ENCODE data around the gene PHF19.
A peak's percentile ranks its signal among the peaks of the same experiment; 100 is the strongest.

Gene PHF19

GRCh38 chr9:120873512-120873911, 3.5 kb downstream of the PHF19 start:
- no peak for DNase-seq (ENCODE audit: low read depth, low spot score)

GRCh38 chr9:120872791-120873502, 4.0 kb downstream of the PHF19 start:
- no peak for DNase-seq (ENCODE audit: low read depth, low spot score)

- DNase-seq (ENCODE audit: low read depth, low spot score) = no peak
These were observed 6.8 kb downstream of the PHF19 start for GRCh38 chr9:120870206-120870605.

GRCh38 chr9:120869726-120870125, 7.3 kb downstream of the PHF19 start:
- no peak for DNase-seq (ENCODE audit: low read depth, low spot score)

GRCh38 chr9:120869360-120869687, 7.7 kb downstream of the PHF19 start:
- DNase-seq (ENCODE audit: low read depth, low spot score) = no peak

GRCh38 chr9:120868676-120869359, 8.2 kb downstream of the PHF19 start:
- DNase-seq (ENCODE audit: low read depth, low spot score) = peak; percentile 98

- no peak for DNase-seq (ENCODE audit: low read depth, low spot score)
These were observed 8.7 kb downstream of the PHF19 start for GRCh38 chr9:120868339-120868675.

GRCh38 chr9:120867676-120868338, 9.2 kb downstream of the PHF19 start:
- DNase-seq (ENCODE audit: low read depth, low spot score) = no peak

GRCh38 chr9:120866651-120867050, 10.3 kb downstream of the PHF19 start:
- DNase-seq (ENCODE audit: low read depth, low spot score) = no peak

- DNase-seq (ENCODE audit: low read depth, low spot score) = no peak
These were observed 11.2 kb downstream of the PHF19 start for GRCh38 chr9:120865809-120866208.

- DNase-seq (ENCODE audit: low read depth, low spot score) = no peak
These were observed 11.8 kb downstream of the PHF19 start for GRCh38 chr9:120865176-120865575.

- no peak for DNase-seq (ENCODE audit: low read depth, low spot score)
These were observed 12.3 kb downstream of the PHF19 start for GRCh38 chr9:120864719-120865118.

GRCh38 chr9:120863833-120864232, 13.2 kb downstream of the PHF19 start:
- no peak for DNase-seq (ENCODE audit: low read depth, low spot score)

GRCh38 chr9:120862452-120862851, 14.5 kb downstream of the PHF19 start:
- no peak for DNase-seq (ENCODE audit: low read depth, low spot score)

- DNase-seq (ENCODE audit: low read depth, low spot score) = no peak
These were observed 15.1 kb downstream of the PHF19 start for GRCh38 chr9:120861935-120862334.

GRCh38 chr9:120860083-120860482, 16.9 kb downstream of the PHF19 start:
- no peak for DNase-seq (ENCODE audit: low read depth, low spot score)

- no peak for DNase-seq (ENCODE audit: low read depth, low spot score)
These were observed 17.6 kb downstream of the PHF19 start for GRCh38 chr9:120859361-120859760.

- DNase-seq (ENCODE audit: low read depth, low spot score) = no peak
These were observed 19.1 kb downstream of the PHF19 start for GRCh38 chr9:120857902-120858301.

- DNase-seq (ENCODE audit: low read depth, low spot score) = no peak
These were observed 19.5 kb downstream of the PHF19 start for GRCh38 chr9:120857481-120857880.

- DNase-seq (ENCODE audit: low read depth, low spot score) = no peak
These were observed 20.3 kb downstream of the PHF19 start for GRCh38 chr9:120856700-120857099.

GRCh38 chr9:120855827-120856670, 20.9 kb downstream of the PHF19 start:
- no peak for DNase-seq (ENCODE audit: low read depth, low spot score)

All from activated naive CD8-positive, alpha-beta T cell treated with anti-CD3 and anti-CD28 coated beads, Interleukin-2, amount 50 U/mL, for 16 hours (primary cell).